ENCODE results near the gene CARS2. TPM values are rescaled to one million over a fixed set of nuclear protein-coding genes. Genes with fewer than 3 reads are reported as not detected.
A peak's percentile ranks its signal among the peaks of the same experiment; 100 is the strongest.

CARS2 gene
- total and polyA plus RNA-seq, 2 of the 8 experiments (the other 6 are each of a cell fraction or from before 2014, with no cell fraction given): 47.7 to 55.9 TPM

DNA sequence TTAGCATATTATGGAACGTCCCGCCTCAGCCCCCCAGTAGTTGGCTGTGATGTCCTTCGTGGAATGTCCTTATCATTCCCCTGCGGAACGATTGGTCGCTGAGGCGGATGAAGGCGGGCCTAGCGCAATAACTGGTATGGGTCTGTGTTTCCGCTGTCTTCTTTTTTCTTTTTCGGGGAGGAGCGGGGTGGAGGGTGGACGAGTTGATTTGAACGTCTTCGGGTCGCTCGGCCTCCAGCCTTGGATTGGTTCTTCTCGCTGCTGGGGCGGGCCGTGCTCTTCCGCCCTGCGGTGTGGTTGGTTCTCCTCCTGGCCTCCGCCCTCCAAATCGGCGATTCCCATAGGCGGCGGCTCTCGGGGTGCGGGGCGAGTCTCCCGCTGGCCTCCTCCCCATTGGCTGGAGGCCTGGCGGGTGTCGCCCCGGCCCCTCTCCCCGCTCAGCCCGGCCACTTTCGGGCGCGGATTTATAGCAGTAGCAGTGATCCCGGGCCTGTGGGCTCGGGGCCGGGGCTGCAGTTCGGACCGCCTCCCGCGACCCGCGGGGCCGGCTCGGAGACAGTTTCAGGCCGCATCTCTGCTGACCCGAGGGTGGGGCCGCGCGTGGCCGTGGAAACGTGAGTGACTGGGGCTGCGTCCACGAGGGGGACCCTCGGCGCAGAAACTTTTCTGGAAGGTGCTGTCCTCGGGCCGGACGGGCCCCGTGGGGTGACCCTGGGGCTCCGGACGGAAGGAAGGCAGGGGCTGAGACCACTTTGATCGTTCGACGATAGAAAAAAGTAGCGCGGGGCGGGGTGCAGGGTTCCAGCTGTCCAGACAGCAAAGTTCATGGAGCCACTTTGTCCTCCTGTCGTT lies 9.7 kb upstream of the CARS2 start (continued):
- TF ChIP-seq POLR2AphosphoS5 (IDR thresholded peaks at IDR 0.05; ENCODE audit: low read depth, low read length): no peak
- TF ChIP-seq RXRA (IDR thresholded peaks at IDR 0.05; ENCODE audit: insufficient read depth, low read depth, low read length): no peak
- no peak for TF ChIP-seq CBX5 (IDR thresholded peaks at IDR 0.05; ENCODE audit: low read depth, low read length)
- 0 out of 4 replicates have a peak, but pooled peaks of 1 of the 2 experiments have one; percentile 63 for TF ChIP-seq SIN3A (conservative IDR thresholded peaks at IDR 0.05 in 1 of 2, IDR thresholded peaks at IDR 0.05 in 1 of 2; ENCODE audit: low read depth in 1 of 2, low read length in 2 of 2)
- TF ChIP-seq KDM4A (IDR thresholded peaks at IDR 0.05; ENCODE audit: low read depth, low read length, severe bottlenecking): no peak
- peak; percentile 28; the same call in 1 of the 2 replicates for TF ChIP-seq SP4 (IDR thresholded peaks at IDR 0.05; ENCODE audit: low read length)
- peak; percentile 88 for TF ChIP-seq SP1 (IDR thresholded peaks at IDR 0.05; ENCODE audit: low read depth, low read length)
- no peak for TF ChIP-seq JUND (IDR thresholded peaks at IDR 0.05; ENCODE audit: low read length)
- no peak for TF ChIP-seq KDM5A (IDR thresholded peaks at IDR 0.05; ENCODE audit: low read length)
- no peak for TF ChIP-seq GTF2F1 (IDR thresholded peaks at IDR 0.05; ENCODE audit: borderline replicate concordance, low read depth, low read length)
- TF ChIP-seq CBX8 (IDR thresholded peaks at IDR 0.05; ENCODE audit: borderline replicate concordance, low read depth, low read length): no peak
- no peak for TF ChIP-seq RAD21 (IDR thresholded peaks at IDR 0.05 in 1 of 2, conservative IDR thresholded peaks at IDR 0.05 in 1 of 2; ENCODE audit: low read depth in 2 of 2, low read length in 2 of 2)
- TF ChIP-seq JUN (IDR thresholded peaks at IDR 0.05; ENCODE audit: low read depth, low read length): no peak
- no peak for TF ChIP-seq RFX5 (IDR thresholded peaks at IDR 0.05; ENCODE audit: borderline replicate concordance, low read depth, low read length)
- TF ChIP-seq TCF12 (IDR thresholded peaks at IDR 0.05; ENCODE audit: low read depth, low read length): no peak
- TF ChIP-seq TAF1 (IDR thresholded peaks at IDR 0.05; ENCODE audit: low read depth, low read length): peak; percentile 52
- no peak for TF ChIP-seq KDM1A (IDR thresholded peaks at IDR 0.05; ENCODE audit: borderline replicate concordance, low read length)
- no peak for TF ChIP-seq SRF (IDR thresholded peaks at IDR 0.05; ENCODE audit: low read depth, low read length)
- peak in 1 of 2 experiments; percentile 63; a peak in 1 of 3 replicates for TF ChIP-seq POLR2A (IDR thresholded peaks at IDR 0.05; ENCODE audit: control extremely low read depth in 1 of 2, low read depth in 2 of 2, low read length in 2 of 2)
- no peak for TF ChIP-seq POU5F1 (IDR thresholded peaks at IDR 0.05; ENCODE audit: low read depth, low read length)
- TF ChIP-seq, protein P1, sequence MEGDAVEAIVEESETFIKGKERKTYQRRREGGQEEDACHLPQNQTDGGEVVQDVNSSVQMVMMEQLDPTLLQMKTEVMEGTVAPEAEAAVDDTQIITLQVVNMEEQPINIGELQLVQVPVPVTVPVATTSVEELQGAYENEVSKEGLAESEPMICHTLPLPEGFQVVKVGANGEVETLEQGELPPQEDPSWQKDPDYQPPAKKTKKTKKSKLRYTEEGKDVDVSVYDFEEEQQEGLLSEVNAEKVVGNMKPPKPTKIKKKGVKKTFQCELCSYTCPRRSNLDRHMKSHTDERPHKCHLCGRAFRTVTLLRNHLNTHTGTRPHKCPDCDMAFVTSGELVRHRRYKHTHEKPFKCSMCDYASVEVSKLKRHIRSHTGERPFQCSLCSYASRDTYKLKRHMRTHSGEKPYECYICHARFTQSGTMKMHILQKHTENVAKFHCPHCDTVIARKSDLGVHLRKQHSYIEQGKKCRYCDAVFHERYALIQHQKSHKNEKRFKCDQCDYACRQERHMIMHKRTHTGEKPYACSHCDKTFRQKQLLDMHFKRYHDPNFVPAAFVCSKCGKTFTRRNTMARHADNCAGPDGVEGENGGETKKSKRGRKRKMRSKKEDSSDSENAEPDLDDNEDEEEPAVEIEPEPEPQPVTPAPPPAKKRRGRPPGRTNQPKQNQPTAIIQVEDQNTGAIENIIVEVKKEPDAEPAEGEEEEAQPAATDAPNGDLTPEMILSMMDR (IDR thresholded peaks at IDR 0.05; ENCODE audit: control extremely low read depth in 1 of 3, insufficient read depth in 1 of 3, low read depth in 1 of 3, low read length in 3 of 3): no peak

Measured in H1 (cell line).